WTC11 (cell line): ENCODE measurements around the gene RTN3. TPM values are rescaled to one million over a fixed set of nuclear protein-coding genes. Genes with fewer than 3 reads are reported as not detected.

Experiments used
- ELF4 ChIP-seq: sonication (generic); formaldehyde crosslinking; IDR thresholded peaks from 2 replicates; pipeline ENCODE4 v1.8.1; 2022; ENCODE audit warnings: low read depth, mild to moderate bottlenecking, moderate library complexity, missing genetic modification reagents
- ETV6 ChIP-seq: sonication (generic); formaldehyde crosslinking; IDR thresholded peaks from 2 replicates; pipeline ENCODE4 v1.8.1; 2022; ENCODE audit warnings: mild to moderate bottlenecking, missing genetic modification reagents
- FOXK1 ChIP-seq: sonication (generic); formaldehyde crosslinking; IDR thresholded peaks from 2 replicates; pipeline ENCODE4 v1.8.0; 2022; ENCODE audit warnings: mild to moderate bottlenecking, moderate library complexity, missing genetic modification reagents
- JAZF1 ChIP-seq: fragments of 250-450 bp; sonication (Bioruptor Pico); IDR thresholded peaks from 2 replicates; pipeline ENCODE4 v1.9.0; 2021; ENCODE audit warnings: moderate library complexity, mild to moderate bottlenecking, inconsistent platforms
- JUN ChIP-seq: sonication (generic); formaldehyde crosslinking; IDR thresholded peaks from 2 replicates; pipeline ENCODE4 v1.8.0; 2023; ENCODE audit warnings: mild to moderate bottlenecking, missing genetic modification reagents
- MXD4 ChIP-seq: fragments of 250-450 bp; sonication (Bioruptor Pico); IDR thresholded peaks from 2 replicates; pipeline ENCODE4 v1.8.0; 2021; ENCODE audit warnings: mild to moderate bottlenecking, moderate library complexity, borderline replicate concordance
- OVOL2 ChIP-seq: fragments of 250-450 bp; sonication (Bioruptor Pico); IDR thresholded peaks from 2 replicates; pipeline ENCODE4 v1.9.0; 2021; ENCODE audit warnings: mild to moderate bottlenecking, borderline replicate concordance
- TCF7 ChIP-seq: sonication (generic); formaldehyde crosslinking; IDR thresholded peaks from 2 replicates; pipeline ENCODE4 v1.8.0; 2022; ENCODE audit warnings: mild to moderate bottlenecking, low read depth, missing genetic modification reagents, moderate library complexity
- TP53 ChIP-seq: sonication (generic); formaldehyde crosslinking; IDR thresholded peaks from 2 replicates; pipeline ENCODE4 v1.8.1; 2023; ENCODE audit warnings: mild to moderate bottlenecking, missing genetic modification reagents
- ZBTB21 ChIP-seq: sonication (generic); formaldehyde crosslinking; IDR thresholded peaks from 2 replicates; pipeline ENCODE4 v1.8.1; 2023; ENCODE audit warnings: mild to moderate bottlenecking, missing genetic modification reagents, borderline replicate concordance
- ZNF138 ChIP-seq: sonication (generic); formaldehyde crosslinking; conservative IDR thresholded peaks from 2 replicates; pipeline ENCODE4 v1.8.1; 2022; ENCODE audit warnings: mild to moderate bottlenecking, moderate library complexity, missing genetic modification reagents
- ZNF416 ChIP-seq: fragments of 250-450 bp; sonication (Bioruptor Pico); IDR thresholded peaks from 2 replicates; pipeline ENCODE4 v1.9.0; 2021; ENCODE audit warnings: mild to moderate bottlenecking, inconsistent platforms
- ZNF423 ChIP-seq: fragments of 250-450 bp; sonication (Bioruptor Pico); IDR thresholded peaks from 2 replicates; pipeline ENCODE4 v2.1.2; 2022; ENCODE audit warnings: mild to moderate bottlenecking, moderate library complexity
- ZNF671 ChIP-seq: fragments of 250-450 bp; sonication (Bioruptor Pico); IDR thresholded peaks from 2 replicates; pipeline ENCODE4 v1.8.0; 2021; ENCODE audit warnings: mild to moderate bottlenecking
- total RNA-seq: library from RNA; stranded (reverse); gene quantifications from 3 replicates; pipeline ENCODE4 v1.2.3, GENCODE V29; 2021
- TF ChIP-seq, protein P1 (sequence below): sonication (generic); formaldehyde crosslinking; IDR thresholded peaks from 2 replicates; pipeline ENCODE4 v1.8.1; 2023; ENCODE audit warnings: mild to moderate bottlenecking, missing genetic modification reagents
- TF ChIP-seq, protein P2 (sequence below): fragments of 200-600 bp; IDR thresholded peaks from 2 replicates; pipeline ENCODE4 v1.8.0; 2022; ENCODE audit warnings: antibody characterized with exemption
- TF ChIP-seq, protein P3 (sequence below): sonication (generic); formaldehyde crosslinking; IDR thresholded peaks from 2 replicates; pipeline ENCODE4 v1.8.1; 2023; ENCODE audit warnings: mild to moderate bottlenecking, missing genetic modification reagents
- TF ChIP-seq, protein P4 (sequence below): fragments of 250-450 bp; sonication (Bioruptor Pico); IDR thresholded peaks from 2 replicates; pipeline ENCODE4 v1.9.0; 2021; ENCODE audit warnings: mild to moderate bottlenecking
- TF ChIP-seq, protein P5 (sequence below): sonication (generic); formaldehyde crosslinking; IDR thresholded peaks from 2 replicates; pipeline ENCODE4 v1.8.1; 2022; ENCODE audit warnings: missing genetic modification reagents, borderline replicate concordance
- TF ChIP-seq, protein P6 (sequence below): sonication (generic); formaldehyde crosslinking; IDR thresholded peaks from 2 replicates; pipeline ENCODE4 v1.8.1; 2023; ENCODE audit warnings: mild to moderate bottlenecking, missing genetic modification reagents, borderline replicate concordance
- TF ChIP-seq, protein P7 (sequence below): fragments of 250-450 bp; sonication (Bioruptor Pico); conservative IDR thresholded peaks from 2 replicates; pipeline ENCODE4 v1.9.0; 2021; ENCODE audit warnings: mild to moderate bottlenecking
- TF ChIP-seq, protein P8 (sequence below): sonication (generic); formaldehyde crosslinking; IDR thresholded peaks from 2 replicates; pipeline ENCODE4 v1.8.0; 2023; ENCODE audit warnings: missing genetic modification reagents
- TF ChIP-seq, protein P9 (sequence below): sonication (generic); formaldehyde crosslinking; IDR thresholded peaks from 2 replicates; pipeline ENCODE4 v1.8.1; 2023; ENCODE audit warnings: mild to moderate bottlenecking, missing genetic modification reagents, moderate library complexity
- TF ChIP-seq, protein P10 (sequence below): sonication (generic); formaldehyde crosslinking; conservative IDR thresholded peaks from 2 replicates; pipeline ENCODE4 v1.8.1; 2022; ENCODE audit warnings: mild to moderate bottlenecking, missing genetic modification reagents

The RTN3 gene
- total RNA-seq, 1 experiment from 2014 or later = 159 TPM

DNA sequence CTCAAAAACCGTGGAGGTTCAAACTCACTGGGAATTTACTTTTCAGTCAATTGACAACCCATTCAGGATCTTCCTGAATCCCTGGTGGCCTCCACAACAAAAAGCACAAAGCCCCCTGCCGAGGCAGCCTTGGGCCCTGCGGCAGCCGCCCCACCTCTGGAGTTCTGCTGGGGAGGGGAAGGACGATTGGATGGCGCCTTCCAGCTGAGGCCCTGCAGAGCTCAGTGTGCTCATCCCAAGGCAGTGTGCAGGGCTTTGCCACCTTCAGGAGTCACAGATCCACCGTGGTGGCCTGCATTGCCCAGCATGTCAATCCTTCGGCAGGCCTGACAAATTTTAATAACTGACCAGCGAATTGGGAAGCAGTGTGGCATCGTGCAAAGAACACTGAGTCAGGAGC is 79.9 kb downstream of the RTN3 start (continued):
- TF ChIP-seq, protein P1, sequence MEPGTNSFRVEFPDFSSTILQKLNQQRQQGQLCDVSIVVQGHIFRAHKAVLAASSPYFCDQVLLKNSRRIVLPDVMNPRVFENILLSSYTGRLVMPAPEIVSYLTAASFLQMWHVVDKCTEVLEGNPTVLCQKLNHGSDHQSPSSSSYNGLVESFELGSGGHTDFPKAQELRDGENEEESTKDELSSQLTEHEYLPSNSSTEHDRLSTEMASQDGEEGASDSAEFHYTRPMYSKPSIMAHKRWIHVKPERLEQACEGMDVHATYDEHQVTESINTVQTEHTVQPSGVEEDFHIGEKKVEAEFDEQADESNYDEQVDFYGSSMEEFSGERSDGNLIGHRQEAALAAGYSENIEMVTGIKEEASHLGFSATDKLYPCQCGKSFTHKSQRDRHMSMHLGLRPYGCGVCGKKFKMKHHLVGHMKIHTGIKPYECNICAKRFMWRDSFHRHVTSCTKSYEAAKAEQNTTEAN (CRISPR knock-in tag) = no peak
- TF ChIP-seq, protein P2, sequence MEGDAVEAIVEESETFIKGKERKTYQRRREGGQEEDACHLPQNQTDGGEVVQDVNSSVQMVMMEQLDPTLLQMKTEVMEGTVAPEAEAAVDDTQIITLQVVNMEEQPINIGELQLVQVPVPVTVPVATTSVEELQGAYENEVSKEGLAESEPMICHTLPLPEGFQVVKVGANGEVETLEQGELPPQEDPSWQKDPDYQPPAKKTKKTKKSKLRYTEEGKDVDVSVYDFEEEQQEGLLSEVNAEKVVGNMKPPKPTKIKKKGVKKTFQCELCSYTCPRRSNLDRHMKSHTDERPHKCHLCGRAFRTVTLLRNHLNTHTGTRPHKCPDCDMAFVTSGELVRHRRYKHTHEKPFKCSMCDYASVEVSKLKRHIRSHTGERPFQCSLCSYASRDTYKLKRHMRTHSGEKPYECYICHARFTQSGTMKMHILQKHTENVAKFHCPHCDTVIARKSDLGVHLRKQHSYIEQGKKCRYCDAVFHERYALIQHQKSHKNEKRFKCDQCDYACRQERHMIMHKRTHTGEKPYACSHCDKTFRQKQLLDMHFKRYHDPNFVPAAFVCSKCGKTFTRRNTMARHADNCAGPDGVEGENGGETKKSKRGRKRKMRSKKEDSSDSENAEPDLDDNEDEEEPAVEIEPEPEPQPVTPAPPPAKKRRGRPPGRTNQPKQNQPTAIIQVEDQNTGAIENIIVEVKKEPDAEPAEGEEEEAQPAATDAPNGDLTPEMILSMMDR = no peak
- TF ChIP-seq ELF4 (CRISPR knock-in tag) = no peak
- TF ChIP-seq, protein P3, sequence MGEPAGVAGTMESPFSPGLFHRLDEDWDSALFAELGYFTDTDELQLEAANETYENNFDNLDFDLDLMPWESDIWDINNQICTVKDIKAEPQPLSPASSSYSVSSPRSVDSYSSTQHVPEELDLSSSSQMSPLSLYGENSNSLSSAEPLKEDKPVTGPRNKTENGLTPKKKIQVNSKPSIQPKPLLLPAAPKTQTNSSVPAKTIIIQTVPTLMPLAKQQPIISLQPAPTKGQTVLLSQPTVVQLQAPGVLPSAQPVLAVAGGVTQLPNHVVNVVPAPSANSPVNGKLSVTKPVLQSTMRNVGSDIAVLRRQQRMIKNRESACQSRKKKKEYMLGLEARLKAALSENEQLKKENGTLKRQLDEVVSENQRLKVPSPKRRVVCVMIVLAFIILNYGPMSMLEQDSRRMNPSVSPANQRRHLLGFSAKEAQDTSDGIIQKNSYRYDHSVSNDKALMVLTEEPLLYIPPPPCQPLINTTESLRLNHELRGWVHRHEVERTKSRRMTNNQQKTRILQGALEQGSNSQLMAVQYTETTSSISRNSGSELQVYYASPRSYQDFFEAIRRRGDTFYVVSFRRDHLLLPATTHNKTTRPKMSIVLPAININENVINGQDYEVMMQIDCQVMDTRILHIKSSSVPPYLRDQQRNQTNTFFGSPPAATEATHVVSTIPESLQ (CRISPR knock-in tag) = no peak
- TF ChIP-seq JUN = no peak
- TF ChIP-seq ZNF671 (CRISPR knock-in tag) = no peak
- TF ChIP-seq OVOL2 = no peak
- TF ChIP-seq, protein P4, sequence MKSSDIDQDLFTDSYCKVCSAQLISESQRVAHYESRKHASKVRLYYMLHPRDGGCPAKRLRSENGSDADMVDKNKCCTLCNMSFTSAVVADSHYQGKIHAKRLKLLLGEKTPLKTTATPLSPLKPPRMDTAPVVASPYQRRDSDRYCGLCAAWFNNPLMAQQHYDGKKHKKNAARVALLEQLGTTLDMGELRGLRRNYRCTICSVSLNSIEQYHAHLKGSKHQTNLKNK (CRISPR knock-in tag) = 0 out of 2 replicates have a peak, but pooled peaks have one; percentile 14
- no peak for TF ChIP-seq ZNF138 (CRISPR knock-in tag)
- TF ChIP-seq, protein P5, sequence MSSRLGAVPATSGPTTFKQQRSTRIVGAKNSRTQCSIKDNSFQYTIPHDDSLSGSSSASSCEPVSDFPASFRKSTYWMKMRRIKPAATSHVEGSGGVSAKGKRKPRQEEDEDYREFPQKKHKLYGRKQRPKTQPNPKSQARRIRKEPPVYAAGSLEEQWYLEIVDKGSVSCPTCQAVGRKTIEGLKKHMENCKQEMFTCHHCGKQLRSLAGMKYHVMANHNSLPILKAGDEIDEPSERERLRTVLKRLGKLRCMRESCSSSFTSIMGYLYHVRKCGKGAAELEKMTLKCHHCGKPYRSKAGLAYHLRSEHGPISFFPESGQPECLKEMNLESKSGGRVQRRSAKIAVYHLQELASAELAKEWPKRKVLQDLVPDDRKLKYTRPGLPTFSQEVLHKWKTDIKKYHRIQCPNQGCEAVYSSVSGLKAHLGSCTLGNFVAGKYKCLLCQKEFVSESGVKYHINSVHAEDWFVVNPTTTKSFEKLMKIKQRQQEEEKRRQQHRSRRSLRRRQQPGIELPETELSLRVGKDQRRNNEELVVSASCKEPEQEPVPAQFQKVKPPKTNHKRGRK (CRISPR knock-in tag) = no peak
- TF ChIP-seq ZNF416 = no peak
- TF ChIP-seq TCF7 (CRISPR knock-in tag) = no peak
- TF ChIP-seq MXD4 (CRISPR knock-in tag) = no peak
- TF ChIP-seq, protein P6, sequence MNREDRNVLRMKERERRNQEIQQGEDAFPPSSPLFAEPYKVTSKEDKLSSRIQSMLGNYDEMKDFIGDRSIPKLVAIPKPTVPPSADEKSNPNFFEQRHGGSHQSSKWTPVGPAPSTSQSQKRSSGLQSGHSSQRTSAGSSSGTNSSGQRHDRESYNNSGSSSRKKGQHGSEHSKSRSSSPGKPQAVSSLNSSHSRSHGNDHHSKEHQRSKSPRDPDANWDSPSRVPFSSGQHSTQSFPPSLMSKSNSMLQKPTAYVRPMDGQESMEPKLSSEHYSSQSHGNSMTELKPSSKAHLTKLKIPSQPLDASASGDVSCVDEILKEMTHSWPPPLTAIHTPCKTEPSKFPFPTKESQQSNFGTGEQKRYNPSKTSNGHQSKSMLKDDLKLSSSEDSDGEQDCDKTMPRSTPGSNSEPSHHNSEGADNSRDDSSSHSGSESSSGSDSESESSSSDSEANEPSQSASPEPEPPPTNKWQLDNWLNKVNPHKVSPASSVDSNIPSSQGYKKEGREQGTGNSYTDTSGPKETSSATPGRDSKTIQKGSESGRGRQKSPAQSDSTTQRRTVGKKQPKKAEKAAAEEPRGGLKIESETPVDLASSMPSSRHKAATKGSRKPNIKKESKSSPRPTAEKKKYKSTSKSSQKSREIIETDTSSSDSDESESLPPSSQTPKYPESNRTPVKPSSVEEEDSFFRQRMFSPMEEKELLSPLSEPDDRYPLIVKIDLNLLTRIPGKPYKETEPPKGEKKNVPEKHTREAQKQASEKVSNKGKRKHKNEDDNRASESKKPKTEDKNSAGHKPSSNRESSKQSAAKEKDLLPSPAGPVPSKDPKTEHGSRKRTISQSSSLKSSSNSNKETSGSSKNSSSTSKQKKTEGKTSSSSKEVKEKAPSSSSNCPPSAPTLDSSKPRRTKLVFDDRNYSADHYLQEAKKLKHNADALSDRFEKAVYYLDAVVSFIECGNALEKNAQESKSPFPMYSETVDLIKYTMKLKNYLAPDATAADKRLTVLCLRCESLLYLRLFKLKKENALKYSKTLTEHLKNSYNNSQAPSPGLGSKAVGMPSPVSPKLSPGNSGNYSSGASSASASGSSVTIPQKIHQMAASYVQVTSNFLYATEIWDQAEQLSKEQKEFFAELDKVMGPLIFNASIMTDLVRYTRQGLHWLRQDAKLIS = 0 out of 2 replicates have a peak, but pooled peaks have one; percentile 36
- no peak for TF ChIP-seq TP53 (CRISPR knock-in tag)
- TF ChIP-seq, protein P7, sequence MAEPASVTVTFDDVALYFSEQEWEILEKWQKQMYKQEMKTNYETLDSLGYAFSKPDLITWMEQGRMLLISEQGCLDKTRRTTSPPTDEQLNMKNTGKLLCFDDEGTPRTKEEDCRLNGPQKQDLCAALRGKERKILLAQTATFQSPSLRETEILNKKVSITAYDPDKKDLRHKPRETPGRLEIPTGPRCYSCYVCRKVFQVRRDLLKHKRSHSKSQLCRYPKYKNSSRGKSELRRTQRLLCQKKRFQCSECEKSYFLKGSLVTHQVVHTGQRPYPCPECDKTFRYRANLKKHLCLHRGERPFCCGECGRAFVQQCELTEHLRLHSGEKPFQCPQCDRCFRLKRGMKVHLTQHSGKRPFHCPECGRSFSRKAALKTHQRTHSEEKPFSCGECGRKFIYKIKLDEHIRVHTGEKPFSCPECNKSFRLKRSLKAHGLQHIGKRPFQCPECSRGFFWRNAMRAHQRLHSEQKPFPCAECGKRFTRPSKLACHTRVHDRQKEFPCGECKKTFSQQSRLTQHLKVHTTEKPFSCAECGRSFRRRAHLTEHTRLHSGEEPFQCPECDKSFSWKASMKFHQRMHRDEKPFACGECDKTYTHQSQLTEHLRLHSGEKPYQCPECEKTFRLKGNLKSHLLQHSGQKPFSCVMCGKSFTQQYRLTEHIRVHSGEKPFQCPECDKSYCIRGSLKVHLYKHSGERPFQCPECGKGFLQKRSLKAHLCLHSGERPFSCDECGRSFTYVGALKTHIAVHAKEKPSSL (CRISPR knock-in tag) = no peak
- peak; percentile 51; the same call in 1 of the 2 replicates for TF ChIP-seq FOXK1
- no peak for TF ChIP-seq ETV6 (CRISPR knock-in tag)
- no peak for TF ChIP-seq ZBTB21 (CRISPR knock-in tag)
- TF ChIP-seq, protein P8, sequence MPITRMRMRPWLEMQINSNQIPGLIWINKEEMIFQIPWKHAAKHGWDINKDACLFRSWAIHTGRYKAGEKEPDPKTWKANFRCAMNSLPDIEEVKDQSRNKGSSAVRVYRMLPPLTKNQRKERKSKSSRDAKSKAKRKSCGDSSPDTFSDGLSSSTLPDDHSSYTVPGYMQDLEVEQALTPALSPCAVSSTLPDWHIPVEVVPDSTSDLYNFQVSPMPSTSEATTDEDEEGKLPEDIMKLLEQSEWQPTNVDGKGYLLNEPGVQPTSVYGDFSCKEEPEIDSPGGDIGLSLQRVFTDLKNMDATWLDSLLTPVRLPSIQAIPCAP (CRISPR knock-in tag) = no peak
- TF ChIP-seq, protein P9, sequence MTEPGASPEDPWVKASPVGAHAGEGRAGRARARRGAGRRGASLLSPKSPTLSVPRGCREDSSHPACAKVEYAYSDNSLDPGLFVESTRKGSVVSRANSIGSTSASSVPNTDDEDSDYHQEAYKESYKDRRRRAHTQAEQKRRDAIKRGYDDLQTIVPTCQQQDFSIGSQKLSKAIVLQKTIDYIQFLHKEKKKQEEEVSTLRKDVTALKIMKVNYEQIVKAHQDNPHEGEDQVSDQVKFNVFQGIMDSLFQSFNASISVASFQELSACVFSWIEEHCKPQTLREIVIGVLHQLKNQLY (CRISPR knock-in tag) = no peak
- TF ChIP-seq ZNF423 (CRISPR knock-in tag) = peak; percentile 75
- TF ChIP-seq, protein P10, sequence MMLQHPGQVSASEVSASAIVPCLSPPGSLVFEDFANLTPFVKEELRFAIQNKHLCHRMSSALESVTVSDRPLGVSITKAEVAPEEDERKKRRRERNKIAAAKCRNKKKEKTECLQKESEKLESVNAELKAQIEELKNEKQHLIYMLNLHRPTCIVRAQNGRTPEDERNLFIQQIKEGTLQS (CRISPR knock-in tag) = no peak
- TF ChIP-seq JAZF1 (CRISPR knock-in tag) = no peak
